Activated CD4-positive, alpha-beta T cell treated with anti-CD3 and anti-CD28 coated beads, Interleukin-2, amount 50 U/mL, for 48 hours (primary cell): ENCODE results near the gene FCGR3A.

Experiments used
- DNase-seq, 2 experiments: peaks; one replicate each; pipeline ENCODE4 v3.0.0-alpha.2; 2020

FCGR3A gene

GRCh38 chr1:161499099-161500039 is 50.2 kb downstream of the FCGR3A start:
- DNase-seq: no peak

- no peak for DNase-seq
These were observed 51.0 kb downstream of the FCGR3A start for GRCh38 chr1:161498646-161499045.

GRCh38 chr1:161497961-161498360 is 51.7 kb downstream of the FCGR3A start:
- DNase-seq: no peak

GRCh38 chr1:161495490-161495889 is 54.1 kb downstream of the FCGR3A start:
- no peak for DNase-seq

GRCh38 chr1:161494091-161494735 is 55.4 kb downstream of the FCGR3A start:
- DNase-seq: no peak

- DNase-seq: no peak
These were observed 56.8 kb downstream of the FCGR3A start for GRCh38 chr1:161492827-161493226.
